Stomach smooth muscle (tissue), 2 donors: ENCODE measurements around the gene HSBP1L1.
"Not testable (repeated sequence)": the region's sequence is repeated elsewhere in the genome, so short reads cannot be mapped to it uniquely, and the experiment has no call there.

Experiments used
- H3K27ac ChIP-seq: one replicate; pipeline ENCODE4 v1.7.0; 2013; ENCODE audit warnings: mild to moderate bottlenecking, low read length, inconsistent platforms
- H3K27me3 ChIP-seq, 2 donors: one replicate each; pipeline ENCODE4 v1.7.0; 2013; ENCODE audit warnings: low read length in 2 of 2; ENCODE audit not compliant: insufficient read depth in 2 of 2, control insufficient read depth in 1 of 2
- H3K36me3 ChIP-seq, 2 donors: one replicate each; pipeline ENCODE4 v1.7.0; 2013; ENCODE audit warnings: low read length in 2 of 2; ENCODE audit not compliant: control insufficient read depth in 2 of 2, insufficient read depth in 2 of 2
- H3K4me1 ChIP-seq: one replicate; pipeline ENCODE4 v1.7.0; 2013; ENCODE audit warnings: low read length; ENCODE audit not compliant: control insufficient read depth, insufficient read depth
- H3K4me3 ChIP-seq, 2 donors: one replicate each; pipeline ENCODE4 v1.7.0; 2013; ENCODE audit warnings: low read length in 2 of 2
- H3K9ac ChIP-seq, 2 donors: one replicate each; pipeline ENCODE4 v1.7.0; 2013; ENCODE audit warnings: low read length in 2 of 2, mild to moderate bottlenecking in 1 of 2
- H3K9me3 ChIP-seq, 2 donors: one replicate each; pipeline ENCODE4 v1.7.0; 2013; ENCODE audit warnings: low read length in 2 of 2; ENCODE audit not compliant: control insufficient read depth in 2 of 2
- donor health status: healthy.
- donor health status: Pancreatic carcinoma.

The HSBP1L1 gene

DNA sequence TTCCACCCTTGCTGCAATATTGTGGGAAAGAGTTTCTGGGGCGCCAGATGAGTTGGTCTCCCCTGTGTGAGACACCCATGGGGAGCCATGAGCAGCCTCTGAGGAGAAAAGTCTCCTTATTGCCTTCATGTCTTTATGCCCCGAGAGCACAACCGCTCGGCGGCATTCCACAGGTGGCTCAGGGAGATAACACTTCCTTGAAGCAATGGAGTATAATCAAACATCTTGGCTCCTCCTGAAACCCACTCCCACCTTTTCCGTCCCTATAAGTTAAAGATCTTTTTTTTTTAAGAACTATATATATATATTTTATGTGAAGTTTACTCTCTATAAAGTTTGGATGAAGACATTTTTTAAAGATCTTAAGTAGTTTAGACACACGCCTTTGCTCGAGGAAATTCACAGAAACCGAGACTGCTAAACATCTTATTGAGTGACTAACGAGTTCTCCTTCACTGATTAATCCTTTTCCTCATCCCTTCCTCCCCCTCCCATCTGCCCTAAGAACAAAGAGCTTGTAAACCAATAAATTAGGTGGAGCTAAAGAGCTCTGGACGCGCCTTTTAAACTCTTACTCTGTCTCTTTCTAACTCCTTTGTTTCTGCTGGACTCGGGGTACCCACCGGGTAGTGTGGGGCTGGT lies 47.2 kb downstream of the HSBP1L1 start:
- H3K4me3 ChIP-seq, H3K27me3 ChIP-seq, H3K36me3 ChIP-seq, H3K27ac ChIP-seq, H3K9me3 ChIP-seq, H3K9ac ChIP-seq: not testable (repeated sequence)
- H3K4me1 ChIP-seq = peaks cover 13% of the 10 kb centered on the region

DNA sequence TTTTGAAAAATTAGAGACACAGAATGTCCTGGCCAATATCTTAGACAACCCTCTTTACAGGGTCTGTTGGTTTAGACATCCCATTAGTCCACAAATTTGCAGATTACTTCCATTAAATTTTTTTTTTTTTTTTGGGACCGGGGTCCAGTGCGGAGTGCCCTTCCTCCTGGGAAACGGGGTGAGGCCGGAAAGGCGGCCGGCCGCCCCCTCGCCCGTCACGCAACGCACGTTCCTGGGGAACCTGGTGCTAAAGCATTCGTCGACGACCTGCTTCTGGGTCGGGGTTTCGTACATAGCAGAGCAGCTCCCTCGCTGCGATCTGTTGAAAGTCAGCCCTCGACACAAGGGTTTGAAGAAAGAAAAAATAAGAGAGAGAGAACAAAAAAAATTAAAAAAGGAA lies 48.3 kb downstream of the HSBP1L1 start:
- Histone ChIP-seq H3K9me3 (no peaks in the 10 kb centered on the region), H3K4me3 (no peak overlapping the region), H3K36me3 (no peaks in the 10 kb centered on the region), H3K4me1 (peaks cover 13% of the 10 kb centered on the region), H3K27ac (no peak overlapping the region), H3K27me3 (no peaks in the 10 kb centered on the region), H3K9ac (no peak overlapping the region)
